Kidney (tissue), 14 donors: ENCODE results near the gene RASA2. TPM values are rescaled to one million over a fixed set of nuclear protein-coding genes. Genes with fewer than 3 reads are reported as not detected.
"Not testable (repeated sequence)": the region's sequence is repeated elsewhere in the genome, so short reads cannot be mapped to it uniquely, and the experiment has no call there.

ENCODE experiments used
- DNase-seq, 5 donors: peaks; one replicate each; pipeline ENCODE4 v3.0.0-alpha.2; 2013 to 2020
- FAIRE-seq: peaks from 2 replicates; lab custom pipeline; 2012; peaks lifted over from hg19 to GRCh38; lab: Jason Lieb, UNC
- H3K27ac ChIP-seq, 2 donors: one replicate each; pipeline ENCODE4 v1.7.0; 2013; ENCODE audit warnings: low read depth in 2 of 2, low read length in 2 of 2, inconsistent platforms in 1 of 2
- H3K27me3 ChIP-seq: one replicate; pipeline ENCODE4 v1.7.1; 2013; ENCODE audit warnings: low read length, inconsistent platforms; ENCODE audit not compliant: control insufficient read depth, insufficient read depth
- H3K36me3 ChIP-seq, 3 donors: one replicate each; pipeline versions ENCODE4 v1.7.0 to v1.7.1; 2013; ENCODE audit warnings: low read length in 3 of 3, control low read depth in 1 of 3, inconsistent platforms in 1 of 3; ENCODE audit not compliant: insufficient read depth in 3 of 3, control insufficient read depth in 2 of 3
- H3K4me1 ChIP-seq, 3 donors: one replicate each; pipeline versions ENCODE4 v1.7.0 to v1.7.1; 2013; ENCODE audit warnings: low read length in 3 of 3, inconsistent platforms in 1 of 3, low read depth in 1 of 3; ENCODE audit not compliant: control insufficient read depth in 2 of 3, insufficient read depth in 2 of 3
- H3K4me3 ChIP-seq, 3 donors: one replicate each; pipeline versions ENCODE4 v1.7.0 to v1.8.1; 2013; ENCODE audit warnings: low read length in 3 of 3, control low read depth in 1 of 3, inconsistent platforms in 1 of 3
- H3K9ac ChIP-seq, 3 donors: one replicate each; pipeline versions ENCODE4 v1.7.0 to v1.7.1; 2013; ENCODE audit warnings: low read length in 3 of 3, control low read depth in 1 of 3, inconsistent platforms in 1 of 3
- H3K9me3 ChIP-seq, 3 donors: one replicate each; pipeline versions ENCODE4 v1.7.0 to v1.7.1; 2013; ENCODE audit warnings: low read length in 3 of 3, control low read depth in 1 of 3, inconsistent platforms in 1 of 3; ENCODE audit not compliant: control insufficient read depth in 2 of 3, insufficient read depth in 1 of 3
- intact Hi-C: fragments of 100-400 bp; cut with DNase I; formaldehyde crosslinking; loops from one replicate; pipeline ENCODE4 v1.11.1; 2022
- polyA plus RNA-seq: library from polyadenylated mRNA; stranded (reverse); fragments of 350-450 nt; fragmentation: Illumina TruSeq; extraction: RNeasy Lipid Tissue Mini Kit (QIAGEN cat#74804); gene quantifications from one replicate; pipeline ENCODE4 v1.2.3, GENCODE V29; 2014; ENCODE audit warnings: low read depth, low replicate concordance; ENCODE audit not compliant: insufficient read depth
- total RNA-seq: library from RNA; stranded (reverse); fragmentation: NEBNext Ultra II Directional; extraction: Animal tissue kit (Norgen Biotek cat#: 25700); gene quantifications from one replicate; pipeline ENCODE4 v1.2.1, GENCODE V29; 2021
- TF ChIP-seq, protein P1 (sequence below): IDR thresholded peaks from 3 replicates; pipeline ENCODE4 v1.5.1; 2012; ENCODE audit warnings: mild to moderate bottlenecking, moderate library complexity, borderline replicate concordance; ENCODE audit not compliant: insufficient read depth; ENCODE audit errors: extremely low read depth
- donor health status: control.
- donor health status: control.
- donor health status: control.
- donor health status: control.
- donor health status: control.
- donor health status: DM: yes; HTN: yes; CAD: no.
- donor health status: Normal renal cell carcinoma (clear cell type).

RASA2 gene
- total and polyA plus RNA-seq, 2 donors from 2014 or later = 2.2 to 29.8 TPM

DNA sequence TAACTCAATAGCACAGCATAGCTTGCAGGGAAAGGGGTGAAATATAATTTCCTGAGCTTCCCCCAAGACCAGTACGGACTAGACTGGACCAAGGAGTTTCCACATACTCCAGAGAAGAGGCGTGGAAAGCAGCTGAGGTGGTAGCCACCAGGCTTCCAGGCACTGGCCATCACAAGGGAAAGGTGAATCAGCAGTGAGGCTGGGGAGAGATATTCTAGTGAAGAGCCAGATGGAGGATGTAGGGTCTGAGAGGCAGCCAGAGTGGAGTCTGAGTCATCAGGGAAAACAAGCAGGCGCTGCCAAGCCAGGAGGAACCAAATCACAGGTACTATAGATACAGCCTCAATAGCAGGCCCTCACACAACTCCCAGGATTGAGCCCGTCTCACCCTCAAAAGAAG lies 9.6 kb upstream of the RASA2 start:
- Histone ChIP-seq H3K4me3 (no peak overlapping the region), H3K36me3 (no peaks in the 10 kb centered on the region), H3K27ac (no peak overlapping the region), H3K4me1 (no peaks in the 10 kb centered on the region), H3K9me3 (no peaks in the 10 kb centered on the region), H3K27me3 (no peaks in the 10 kb centered on the region), H3K9ac (no peak overlapping the region)
- intact Hi-C loops = no loop called here
- TF ChIP-seq, protein P1, sequence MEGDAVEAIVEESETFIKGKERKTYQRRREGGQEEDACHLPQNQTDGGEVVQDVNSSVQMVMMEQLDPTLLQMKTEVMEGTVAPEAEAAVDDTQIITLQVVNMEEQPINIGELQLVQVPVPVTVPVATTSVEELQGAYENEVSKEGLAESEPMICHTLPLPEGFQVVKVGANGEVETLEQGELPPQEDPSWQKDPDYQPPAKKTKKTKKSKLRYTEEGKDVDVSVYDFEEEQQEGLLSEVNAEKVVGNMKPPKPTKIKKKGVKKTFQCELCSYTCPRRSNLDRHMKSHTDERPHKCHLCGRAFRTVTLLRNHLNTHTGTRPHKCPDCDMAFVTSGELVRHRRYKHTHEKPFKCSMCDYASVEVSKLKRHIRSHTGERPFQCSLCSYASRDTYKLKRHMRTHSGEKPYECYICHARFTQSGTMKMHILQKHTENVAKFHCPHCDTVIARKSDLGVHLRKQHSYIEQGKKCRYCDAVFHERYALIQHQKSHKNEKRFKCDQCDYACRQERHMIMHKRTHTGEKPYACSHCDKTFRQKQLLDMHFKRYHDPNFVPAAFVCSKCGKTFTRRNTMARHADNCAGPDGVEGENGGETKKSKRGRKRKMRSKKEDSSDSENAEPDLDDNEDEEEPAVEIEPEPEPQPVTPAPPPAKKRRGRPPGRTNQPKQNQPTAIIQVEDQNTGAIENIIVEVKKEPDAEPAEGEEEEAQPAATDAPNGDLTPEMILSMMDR = no peak
- no peak for DNase-seq
- FAIRE-seq = no peak

DNA sequence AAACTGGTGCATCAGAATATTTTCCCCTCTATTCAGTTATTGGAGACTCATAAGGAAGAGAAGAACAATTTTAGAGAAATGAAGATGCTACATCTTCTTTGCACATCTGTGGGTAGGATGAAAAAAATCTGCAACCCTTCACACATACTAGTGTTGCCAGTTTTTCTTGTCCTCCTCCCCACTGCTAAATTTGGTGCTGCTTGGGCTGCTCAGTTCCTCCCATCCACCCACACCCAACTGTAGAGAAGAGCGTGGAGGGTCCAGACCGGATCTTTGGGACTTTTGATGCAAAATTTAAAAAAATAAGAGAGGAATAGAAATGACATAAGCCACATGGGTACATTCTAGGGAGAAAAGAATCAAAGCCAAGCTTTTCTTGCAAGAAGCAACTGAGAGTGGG lies 8.7 kb upstream of the RASA2 start:
- H3K4me1 ChIP-seq = no peaks in the 10 kb centered on the region
- TF ChIP-seq, protein P1 = no peak
- no peaks in the 10 kb centered on the region for H3K9me3 ChIP-seq
- H3K27me3 ChIP-seq = no peaks in the 10 kb centered on the region
- H3K27ac ChIP-seq = no peak overlapping the region
- DNase-seq (no peak), FAIRE-seq (no peak)
- no peak overlapping the region for H3K9ac ChIP-seq
- H3K4me3 ChIP-seq = no peak overlapping the region
- no peaks in the 10 kb centered on the region for H3K36me3 ChIP-seq
- intact Hi-C loops = no loop called here

DNA sequence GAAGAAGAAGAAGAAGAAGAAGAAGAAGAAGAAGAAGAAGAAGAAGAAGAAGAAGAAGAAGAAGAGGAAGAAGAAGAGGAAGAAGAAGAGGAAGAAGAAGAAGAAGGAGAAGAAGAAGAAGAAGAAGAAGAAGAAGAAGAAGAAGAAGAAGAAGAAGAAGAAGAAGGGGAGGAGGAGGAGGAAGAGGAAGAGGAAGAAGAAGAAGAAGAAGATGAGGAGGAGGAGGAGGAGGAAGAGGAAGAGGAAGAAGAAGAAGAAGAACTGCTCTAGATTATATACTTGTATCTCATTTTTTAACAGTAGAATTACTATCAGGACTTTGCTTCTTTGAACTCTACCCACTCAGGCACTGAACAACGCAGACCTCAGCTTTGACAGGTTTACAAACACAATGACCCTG lies 8.0 kb upstream of the RASA2 start:
- DNase-seq, H3K9me3 ChIP-seq, H3K9ac ChIP-seq, H3K27me3 ChIP-seq, H3K27ac ChIP-seq, H3K4me3 ChIP-seq, intact Hi-C loops, H3K36me3 ChIP-seq, H3K4me1 ChIP-seq, FAIRE-seq: not testable (repeated sequence)

DNA sequence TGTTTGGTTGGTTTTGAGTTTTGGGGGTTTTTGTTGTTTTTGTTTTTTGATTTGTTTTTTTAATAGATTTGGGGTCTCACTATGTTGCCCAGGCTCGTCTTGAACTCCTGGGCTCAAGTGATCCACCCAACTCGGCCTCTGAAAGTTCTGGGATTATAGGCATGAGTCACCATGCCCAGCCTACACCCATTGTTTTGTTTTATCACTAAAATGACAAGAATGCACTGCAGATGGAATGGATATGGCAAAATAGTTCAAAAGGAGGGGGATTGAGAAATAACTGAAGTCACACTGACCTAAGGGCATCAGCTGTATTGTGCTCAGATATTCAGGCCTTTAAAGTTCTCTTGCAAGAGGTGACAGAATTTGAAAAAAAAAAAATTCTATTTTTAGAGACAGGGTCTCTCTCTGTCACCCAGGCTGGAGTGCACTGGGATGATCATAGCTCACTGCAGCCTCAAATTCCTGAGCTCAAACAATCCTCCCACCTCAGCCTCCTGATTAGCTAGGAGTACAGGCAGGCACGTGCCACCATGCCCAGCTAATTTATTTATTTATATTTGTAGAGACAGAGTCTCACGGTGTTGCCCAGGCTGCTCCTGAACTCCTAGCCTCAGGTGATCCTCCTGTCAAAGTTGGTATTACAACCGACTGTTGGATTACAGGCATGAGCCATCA lies 4.4 kb upstream of the RASA2 start:
- H3K27ac ChIP-seq = no peak overlapping the region
- FAIRE-seq = no peak
- H3K27me3 ChIP-seq = no peaks in the 10 kb centered on the region

More for the DNA sequence above, 4.4 kb upstream of the RASA2 start:
- Histone ChIP-seq H3K4me3 (no peak overlapping the region), H3K9me3 (no peaks in the 10 kb centered on the region), H3K9ac (no peak overlapping the region), H3K4me1 (peaks cover 0 to 4% (median 4%) of the 10 kb centered on the region in 3 donors), H3K36me3 (no peaks in the 10 kb centered on the region)
- TF ChIP-seq, protein P1 = no peak
- no peak for DNase-seq
- intact Hi-C loops = no loop called here
